Fibroblast of the aortic adventitia (primary cell): ENCODE data around the gene TMEM163. TPM values are rescaled to one million over a fixed set of nuclear protein-coding genes. Genes with fewer than 3 reads are reported as not detected.

ENCODE experiments used
- DNase-seq: peaks from one replicate; pipeline ENCODE4 v3.0.0-alpha.2; 2010; ENCODE audit warnings: low read depth
- H3K4me3 ChIP-seq: 2 replicates; pipeline ENCODE4 v1.5.1; 2011; ENCODE audit warnings: low read depth, mild to moderate bottlenecking, control low read depth, low read length, moderate library complexity
- total RNA-seq: library from RNA; depleted of rRNA; stranded (reverse); fragments of >200 nt; gene quantifications from 2 replicates; pipeline ENCODE4 v1.2.3, GENCODE V29; 2012; ENCODE audit warnings: low replicate concordance
- TF ChIP-seq, protein P1 (sequence below): IDR thresholded peaks from 2 replicates; pipeline ENCODE4 v1.5.1; 2011; ENCODE audit warnings: mild to moderate bottlenecking, low read length, control low read depth, inconsistent platforms; ENCODE audit not compliant: insufficient read depth

TMEM163 gene
- total RNA-seq, 1 donor: not detected

DNA sequence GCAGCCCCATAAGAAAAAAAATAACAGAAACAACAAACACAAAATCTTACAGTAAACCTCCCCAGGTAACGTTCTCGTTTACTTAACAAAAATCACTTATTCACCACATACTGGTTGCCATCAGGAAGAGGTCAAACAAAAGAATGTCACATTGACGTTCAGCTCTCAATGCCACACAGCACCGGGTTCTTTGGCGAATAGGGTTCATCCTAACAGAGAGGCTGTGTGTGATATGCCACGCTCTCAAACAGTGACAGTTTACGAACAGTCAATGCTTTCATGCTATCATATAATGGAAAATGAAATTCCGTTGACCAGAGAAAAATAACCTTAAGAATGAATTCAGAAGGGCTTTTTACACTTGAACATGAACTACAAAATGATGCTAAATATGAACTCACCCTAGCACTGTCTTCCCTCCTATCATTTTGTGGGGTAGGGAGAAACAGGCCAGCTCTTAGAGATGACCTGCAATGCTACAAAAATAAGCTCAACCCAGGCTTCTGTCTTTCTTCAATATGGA lies 2.0 kb downstream of the TMEM163 start:
- no peak for DNase-seq
- no peak overlapping the region for H3K4me3 ChIP-seq
- TF ChIP-seq, protein P1, sequence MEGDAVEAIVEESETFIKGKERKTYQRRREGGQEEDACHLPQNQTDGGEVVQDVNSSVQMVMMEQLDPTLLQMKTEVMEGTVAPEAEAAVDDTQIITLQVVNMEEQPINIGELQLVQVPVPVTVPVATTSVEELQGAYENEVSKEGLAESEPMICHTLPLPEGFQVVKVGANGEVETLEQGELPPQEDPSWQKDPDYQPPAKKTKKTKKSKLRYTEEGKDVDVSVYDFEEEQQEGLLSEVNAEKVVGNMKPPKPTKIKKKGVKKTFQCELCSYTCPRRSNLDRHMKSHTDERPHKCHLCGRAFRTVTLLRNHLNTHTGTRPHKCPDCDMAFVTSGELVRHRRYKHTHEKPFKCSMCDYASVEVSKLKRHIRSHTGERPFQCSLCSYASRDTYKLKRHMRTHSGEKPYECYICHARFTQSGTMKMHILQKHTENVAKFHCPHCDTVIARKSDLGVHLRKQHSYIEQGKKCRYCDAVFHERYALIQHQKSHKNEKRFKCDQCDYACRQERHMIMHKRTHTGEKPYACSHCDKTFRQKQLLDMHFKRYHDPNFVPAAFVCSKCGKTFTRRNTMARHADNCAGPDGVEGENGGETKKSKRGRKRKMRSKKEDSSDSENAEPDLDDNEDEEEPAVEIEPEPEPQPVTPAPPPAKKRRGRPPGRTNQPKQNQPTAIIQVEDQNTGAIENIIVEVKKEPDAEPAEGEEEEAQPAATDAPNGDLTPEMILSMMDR: no peak

DNA sequence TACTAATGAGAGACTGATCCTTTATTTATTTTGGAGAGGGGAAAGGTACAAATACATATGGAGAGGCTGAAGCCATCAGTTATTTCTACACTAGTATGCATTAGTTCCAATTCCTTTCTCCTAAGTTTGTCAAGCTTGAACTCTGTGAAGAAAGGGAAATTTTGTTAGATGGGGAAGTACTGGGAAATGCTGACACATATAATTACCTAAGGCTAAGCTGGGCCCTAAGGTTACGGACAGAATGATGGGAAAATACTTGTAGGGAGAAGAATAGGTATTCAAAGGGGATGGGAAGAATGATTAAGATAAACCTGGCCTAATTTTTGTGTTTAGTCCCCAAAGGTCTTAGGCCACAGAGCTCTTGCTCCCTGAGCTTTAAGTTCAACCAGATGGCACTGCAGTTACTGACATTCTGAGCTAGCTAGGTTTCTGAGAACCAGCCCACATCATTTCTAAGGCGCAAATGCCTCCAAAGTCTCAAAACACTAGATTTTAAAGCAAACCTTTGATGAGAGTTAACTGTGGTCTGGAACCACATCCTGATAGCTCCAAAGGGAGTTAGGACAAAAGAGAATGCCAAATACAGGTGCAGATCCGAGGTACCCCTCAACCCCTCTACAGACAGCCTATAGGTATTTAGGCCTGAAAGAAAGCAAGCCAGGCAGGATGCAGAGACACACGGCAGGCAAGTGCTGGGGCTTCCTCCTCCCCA lies 2.7 kb downstream of the TMEM163 start:
- no peak overlapping the region for H3K4me3 ChIP-seq
- DNase-seq: no peak
- TF ChIP-seq, protein P1: no peak

DNA sequence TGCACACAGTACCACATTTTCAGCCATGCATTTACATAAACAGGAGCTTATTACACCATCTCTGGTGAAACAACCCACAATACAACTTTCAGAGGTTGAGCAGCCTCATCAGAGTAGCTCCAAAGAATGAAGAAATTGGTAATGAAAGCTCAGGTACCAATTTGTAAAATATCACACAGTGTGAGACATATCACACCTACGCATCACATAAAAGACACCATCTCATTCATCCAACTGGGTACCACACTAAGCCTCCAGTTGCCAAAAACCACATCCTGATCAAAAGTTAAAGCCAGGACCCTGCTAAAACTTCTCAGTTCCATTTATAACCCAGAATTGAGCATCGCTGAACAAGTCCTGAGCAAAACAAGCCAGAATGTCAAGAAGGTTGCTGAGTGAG lies 4.6 kb downstream of the TMEM163 start:
- TF ChIP-seq, protein P1: no peak
- DNase-seq: no peak
- H3K4me3 ChIP-seq: no peak overlapping the region

DNA sequence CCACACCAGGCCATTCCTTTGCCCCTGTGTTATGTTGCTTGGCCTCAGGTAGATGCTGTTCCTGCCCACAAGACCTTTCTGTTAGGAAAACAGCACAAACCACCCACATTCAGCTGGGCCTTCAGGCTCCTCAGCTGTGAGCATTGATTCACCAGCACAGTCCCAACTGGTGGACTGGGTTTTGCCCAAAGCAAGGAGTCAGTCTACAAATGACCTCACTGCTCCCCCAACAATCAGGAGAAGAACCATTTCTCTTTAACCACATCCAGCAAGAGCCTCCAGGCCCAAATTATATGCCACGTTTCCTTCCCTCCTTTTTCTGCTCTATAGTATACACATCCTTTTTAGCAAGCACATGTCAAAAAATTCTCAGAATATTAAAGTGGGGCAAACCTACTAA lies 5.2 kb downstream of the TMEM163 start:
- no peak overlapping the region for H3K4me3 ChIP-seq
- DNase-seq: no peak
- TF ChIP-seq, protein P1: no peak

DNA sequence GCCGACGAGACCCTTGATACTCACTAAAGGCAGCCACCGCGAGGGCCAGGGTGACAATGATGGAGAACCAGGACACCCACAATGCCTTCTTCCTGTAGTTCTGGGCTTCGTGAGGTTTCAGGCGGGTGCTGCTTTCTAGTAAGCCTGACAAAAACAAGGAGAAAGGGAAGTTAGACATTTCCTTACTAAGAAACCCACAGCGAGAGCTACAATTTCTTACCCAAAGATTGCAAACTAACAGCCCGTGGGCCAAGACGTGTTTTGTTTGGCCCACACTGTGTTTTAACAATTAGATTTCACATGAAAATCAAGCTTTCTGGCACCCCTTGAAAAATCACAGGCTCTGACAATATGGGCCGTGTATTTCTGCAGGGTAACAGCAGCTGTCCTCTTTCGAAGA lies 5.6 kb downstream of the TMEM163 start:
- no peak overlapping the region for H3K4me3 ChIP-seq
- TF ChIP-seq, protein P1: no peak
- DNase-seq: no peak

DNA sequence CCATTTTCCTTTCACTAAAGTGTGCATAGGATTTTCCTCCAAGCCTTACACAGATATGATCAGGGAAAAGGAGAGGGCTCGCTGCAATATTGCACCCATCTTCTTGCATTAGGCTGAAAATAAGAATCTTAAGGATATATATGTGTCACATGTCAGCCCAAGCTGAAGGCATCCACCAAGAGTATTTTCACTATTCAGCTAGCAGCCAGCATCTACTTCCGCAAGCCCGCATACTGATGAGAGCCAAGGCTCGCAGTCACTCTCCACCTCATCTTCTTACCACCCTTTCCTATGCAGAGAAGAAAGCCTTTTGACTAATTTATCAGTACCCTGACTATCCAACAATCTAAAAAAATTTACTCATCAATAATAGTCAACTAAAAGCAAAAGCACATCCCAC lies 6.1 kb downstream of the TMEM163 start:
- TF ChIP-seq, protein P1: no peak
- DNase-seq: no peak
- H3K4me3 ChIP-seq: no peak overlapping the region

DNA sequence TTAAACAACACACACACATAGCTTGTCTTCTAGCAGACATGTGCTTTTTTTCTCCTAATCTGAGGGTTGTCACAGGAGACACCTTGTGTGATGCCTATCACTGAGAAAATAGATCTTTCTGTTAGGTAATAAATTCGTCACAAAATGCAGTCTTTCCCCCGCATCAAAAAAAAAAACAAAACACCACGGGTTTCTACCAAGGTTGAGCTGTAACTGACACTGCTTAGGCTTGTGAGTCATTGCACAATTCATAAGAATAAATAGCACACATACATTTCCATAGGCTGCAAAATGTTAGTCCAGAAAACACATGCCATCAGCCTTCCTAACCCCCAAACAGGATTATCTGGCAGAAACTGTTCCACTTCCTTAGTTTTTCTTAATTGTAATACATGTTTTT lies 6.5 kb downstream of the TMEM163 start:
- no peak overlapping the region for H3K4me3 ChIP-seq
- no peak for DNase-seq
- TF ChIP-seq, protein P1: no peak
